ENCODE results near the gene RAD18. TPM values are rescaled to one million over a fixed set of nuclear protein-coding genes. Genes with fewer than 3 reads are reported as not detected.

Gene RAD18
- total RNA-seq, 1 donor from 2014 or later, result 21.3 TPM

- Mint-ChIP-seq H3K4me1 (ENCODE audit: unreplicated experiment) (peaks cover 17% of the 10 kb centered on the region), H3K4me3 (no peak overlapping the region), H3K9me3 (no peaks in the 10 kb centered on the region), H3K36me3 (no peaks in the 10 kb centered on the region), H3K27ac (no peak overlapping the region), H3K27me3 (peaks cover 6% of the 10 kb centered on the region)
- peak; percentile 45 for DNase-seq (ENCODE audit: extremely low spot score, unreplicated experiment)
- TF ChIP-seq, protein P1, sequence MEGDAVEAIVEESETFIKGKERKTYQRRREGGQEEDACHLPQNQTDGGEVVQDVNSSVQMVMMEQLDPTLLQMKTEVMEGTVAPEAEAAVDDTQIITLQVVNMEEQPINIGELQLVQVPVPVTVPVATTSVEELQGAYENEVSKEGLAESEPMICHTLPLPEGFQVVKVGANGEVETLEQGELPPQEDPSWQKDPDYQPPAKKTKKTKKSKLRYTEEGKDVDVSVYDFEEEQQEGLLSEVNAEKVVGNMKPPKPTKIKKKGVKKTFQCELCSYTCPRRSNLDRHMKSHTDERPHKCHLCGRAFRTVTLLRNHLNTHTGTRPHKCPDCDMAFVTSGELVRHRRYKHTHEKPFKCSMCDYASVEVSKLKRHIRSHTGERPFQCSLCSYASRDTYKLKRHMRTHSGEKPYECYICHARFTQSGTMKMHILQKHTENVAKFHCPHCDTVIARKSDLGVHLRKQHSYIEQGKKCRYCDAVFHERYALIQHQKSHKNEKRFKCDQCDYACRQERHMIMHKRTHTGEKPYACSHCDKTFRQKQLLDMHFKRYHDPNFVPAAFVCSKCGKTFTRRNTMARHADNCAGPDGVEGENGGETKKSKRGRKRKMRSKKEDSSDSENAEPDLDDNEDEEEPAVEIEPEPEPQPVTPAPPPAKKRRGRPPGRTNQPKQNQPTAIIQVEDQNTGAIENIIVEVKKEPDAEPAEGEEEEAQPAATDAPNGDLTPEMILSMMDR (conservative IDR thresholded peaks at IDR 0.05), result no peak
Observed at GRCh38 chr3:8981296-8981695, 18.0 kb upstream of the RAD18 start.

DNA sequence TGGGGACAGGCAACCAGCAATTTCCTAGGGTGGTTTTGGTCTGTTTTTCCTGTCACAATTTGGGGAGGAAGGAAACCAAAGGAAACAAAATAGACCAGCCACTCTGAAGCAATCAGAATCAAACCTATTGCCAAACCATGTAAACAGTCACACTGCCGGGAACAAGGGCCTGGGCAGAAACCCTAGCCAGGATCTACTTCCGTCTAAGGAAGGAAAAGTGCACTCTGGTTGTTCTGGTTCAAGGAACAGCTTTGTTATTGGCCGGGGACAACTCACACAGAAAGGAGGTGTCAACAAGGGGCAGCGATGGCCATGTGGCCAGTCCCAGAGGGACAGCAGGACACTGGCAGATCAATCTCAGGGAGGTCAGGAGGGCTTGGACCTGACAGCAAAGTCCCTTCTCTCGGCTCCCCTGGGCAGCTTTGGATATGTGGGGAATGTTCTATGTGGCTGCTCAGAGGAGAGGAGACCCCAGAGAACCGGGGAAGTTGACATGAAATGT, 17.5 kb upstream of the RAD18 start:
- Mint-ChIP-seq H3K27ac (no peak overlapping the region), H3K27me3 (peaks cover 6% of the 10 kb centered on the region)
- TF ChIP-seq, protein P1 (conservative IDR thresholded peaks at IDR 0.05), result no peak

DNA sequence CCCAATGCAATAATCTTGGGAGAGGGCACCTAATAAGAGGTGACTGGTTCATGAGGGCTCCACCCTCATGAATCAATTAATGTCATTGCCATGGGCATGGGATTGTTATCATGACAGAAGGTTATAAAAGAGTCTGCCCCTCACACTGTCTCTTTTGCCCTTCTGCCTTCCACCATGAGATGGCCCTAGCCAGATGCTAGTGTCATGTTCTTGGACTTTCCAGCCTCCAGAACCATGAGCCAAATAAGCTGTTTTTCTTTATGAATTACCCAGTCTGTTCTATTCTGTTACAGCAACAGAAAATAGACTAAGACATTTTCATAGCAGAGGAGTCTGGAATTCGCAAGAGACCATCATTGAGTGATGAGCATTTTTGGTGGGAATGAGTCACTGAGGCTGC, 16.0 kb upstream of the RAD18 start:
- no peak for DNase-seq (ENCODE audit: extremely low spot score, unreplicated experiment)
- Mint-ChIP-seq H3K4me3 (no peak overlapping the region), H3K27ac (no peak overlapping the region), H3K4me1 (ENCODE audit: unreplicated experiment) (peaks cover 17% of the 10 kb centered on the region), H3K27me3 (peaks cover 6% of the 10 kb centered on the region), H3K36me3 (no peaks in the 10 kb centered on the region), H3K9me3 (no peaks in the 10 kb centered on the region)
- TF ChIP-seq, protein P1 (conservative IDR thresholded peaks at IDR 0.05), result no peak

More for the DNA sequence above, 17.5 kb upstream of the RAD18 start:
- Mint-ChIP-seq H3K4me3 (no peak overlapping the region), H3K9me3 (no peaks in the 10 kb centered on the region), H3K4me1 (ENCODE audit: unreplicated experiment) (peaks cover 17% of the 10 kb centered on the region), H3K36me3 (no peaks in the 10 kb centered on the region)
- no peak for DNase-seq (ENCODE audit: extremely low spot score, unreplicated experiment)

GRCh38 chr3:8978551-8978950, 15.3 kb upstream of the RAD18 start:
- DNase-seq (ENCODE audit: extremely low spot score, unreplicated experiment), result peak; percentile 8

GRCh38 chr3:8976540-8977182, 13.4 kb upstream of the RAD18 start:
- no peaks in the 10 kb centered on the region for H3K36me3 Mint-ChIP-seq
- no peak overlapping the region for H3K4me3 Mint-ChIP-seq
- peak; percentile 29 for DNase-seq (ENCODE audit: extremely low spot score, unreplicated experiment)
- H3K27ac Mint-ChIP-seq, result no peak overlapping the region
- H3K27me3 Mint-ChIP-seq, result peaks cover 9% of the 10 kb centered on the region
- H3K9me3 Mint-ChIP-seq, result no peaks in the 10 kb centered on the region
- TF ChIP-seq, protein P1 (conservative IDR thresholded peaks at IDR 0.05), result no peak
- no peaks in the 10 kb centered on the region for H3K4me1 Mint-ChIP-seq (ENCODE audit: unreplicated experiment)

More at GRCh38 chr3:8978551-8978950, 15.3 kb upstream of the RAD18 start:
- H3K27ac Mint-ChIP-seq, result no peak overlapping the region
- no peak overlapping the region for H3K4me3 Mint-ChIP-seq
- no peaks in the 10 kb centered on the region for H3K36me3 Mint-ChIP-seq
- peaks cover 6% of the 10 kb centered on the region for H3K27me3 Mint-ChIP-seq
- H3K9me3 Mint-ChIP-seq, result no peaks in the 10 kb centered on the region
- TF ChIP-seq, protein P1 (conservative IDR thresholded peaks at IDR 0.05), result no peak
- H3K4me1 Mint-ChIP-seq (ENCODE audit: unreplicated experiment), result peaks cover 14% of the 10 kb centered on the region
